Measurements from ENCODE around the gene CDKAL1. TPM values are rescaled to one million over a fixed set of nuclear protein-coding genes. Genes with fewer than 3 reads are reported as not detected.

CDKAL1 gene
- total and polyA plus RNA-seq, 11 donors, result 3.2 to 14.3 (median 9.3) TPM

GRCh38 chr6:20705741-20706140, 171.5 kb downstream of the CDKAL1 start:
- no peak for TF ChIP-seq POLR2A (IDR thresholded peaks at IDR 0.05)
- no peak for TF ChIP-seq CTCF (IDR thresholded peaks at IDR 0.05)
- ATAC-seq (no peak), DNase-seq (no peak)
- H3K9me3 ChIP-seq, result no peaks in the 10 kb centered on the region
- 72 to 98% (median 79%) methylated on average over 5 of the region's 5 CpGs for WGBS, 4 donors
- no peak overlapping the region for H3K4me3 ChIP-seq
- H3K4me1 ChIP-seq, result peaks cover 0 to 8% (median 0%) of the 10 kb centered on the region in 12 donors
- H3K27me3 ChIP-seq, result no peaks in the 10 kb centered on the region
- intact Hi-C loops (cut with DNase I), result no loop called here
- H3K36me3 ChIP-seq, result no peaks in the 10 kb centered on the region
- H3K27ac ChIP-seq, result no peak overlapping the region

- DNase-seq (no peak), ATAC-seq (no peak)
- 97 to 100% (median 100%) methylated on average over 1 of the region's 1 CpG for WGBS, 4 donors
- Histone ChIP-seq H3K27ac (no peak overlapping the region), H3K36me3 (no peaks in the 10 kb centered on the region), H3K4me1 (peaks cover 0 to 8% (median 0%) of the 10 kb centered on the region in 12 donors), H3K9me3 (no peaks in the 10 kb centered on the region), H3K4me3 (no peak overlapping the region), H3K27me3 (no peaks in the 10 kb centered on the region)
- TF ChIP-seq POLR2A (IDR thresholded peaks at IDR 0.05) (no peak), CTCF (IDR thresholded peaks at IDR 0.05) (no peak)
- intact Hi-C loops (cut with DNase I), result no loop called here
These were observed 172.1 kb downstream of the CDKAL1 start for GRCh38 chr6:20706238-20706938.

GRCh38 chr6:20706939-20707485, 172.8 kb downstream of the CDKAL1 start:
- Histone ChIP-seq H3K27me3 (no peaks in the 10 kb centered on the region), H3K4me3 (no peak overlapping the region), H3K9me3 (no peaks in the 10 kb centered on the region), H3K4me1 (peaks cover 0 to 8% (median 0%) of the 10 kb centered on the region in 12 donors), H3K27ac (no peak overlapping the region), H3K36me3 (no peaks in the 10 kb centered on the region)
- DNase-seq (no peak), ATAC-seq (no peak)
- 70 to 87% (median 78%) methylated on average over 2 of the region's 2 CpGs for WGBS, 4 donors
- TF ChIP-seq POLR2A (IDR thresholded peaks at IDR 0.05) (no peak), CTCF (IDR thresholded peaks at IDR 0.05) (no peak)
- intact Hi-C loops (cut with DNase I), result no loop called here

GRCh38 chr6:20707870-20708269, 173.6 kb downstream of the CDKAL1 start:
- intact Hi-C loops (cut with DNase I), result no loop called here
- no peak overlapping the region for H3K4me3 ChIP-seq
- H3K27me3 ChIP-seq, result no peaks in the 10 kb centered on the region
- 91 to 99% (median 98%) methylated on average over 2 of the region's 2 CpGs for WGBS, 4 donors
- DNase-seq (no peak), ATAC-seq (no peak)
- H3K36me3 ChIP-seq, result no peaks in the 10 kb centered on the region
- peaks cover 0 to 8% (median 0%) of the 10 kb centered on the region in 12 donors for H3K4me1 ChIP-seq
- TF ChIP-seq CTCF (IDR thresholded peaks at IDR 0.05) (no peak), POLR2A (IDR thresholded peaks at IDR 0.05) (no peak)
- no peaks in the 10 kb centered on the region for H3K9me3 ChIP-seq
- no peak overlapping the region for H3K27ac ChIP-seq
